Measurements from ENCODE around the gene SPACA1. TPM values are rescaled to one million over a fixed set of nuclear protein-coding genes. Genes with fewer than 3 reads are reported as not detected.
"Not testable (repeated sequence)": the region's sequence is repeated elsewhere in the genome, so short reads cannot be mapped to it uniquely, and the experiment has no call there.

SPACA1 gene
- not detected in 2 replicates for total RNA-seq

GRCh38 chr6:88047510-88048150 is at the start of gene SPACA1:
TSS of gene SPACA1 (plus strand) at chr6:88047841. CDS start at chr6:88047906, 65 bp downstream.
- intact Hi-C loops (cut with micrococcal nuclease), result no loop called here

GRCh38 chr6:88000713-88001112 is 46.9 kb upstream of the SPACA1 start:
- intact Hi-C loops (cut with micrococcal nuclease), result no loop called here

GRCh38 chr6:88001279-88001678 is 46.4 kb upstream of the SPACA1 start:
- intact Hi-C loops (cut with micrococcal nuclease), result not testable (repeated sequence)

- intact Hi-C loops (cut with micrococcal nuclease), result no loop called here
Measured at GRCh38 chr6:88004707-88005106, 42.9 kb upstream of the SPACA1 start.

GRCh38 chr6:88006557-88006956 is 41.1 kb upstream of the SPACA1 start:
- intact Hi-C loops (cut with micrococcal nuclease), result no loop called here

GRCh38 chr6:88008411-88008810 is 39.2 kb upstream of the SPACA1 start:
- intact Hi-C loops (cut with micrococcal nuclease), result no loop called here

- intact Hi-C loops (cut with micrococcal nuclease), result no loop called here
Measured at GRCh38 chr6:88008831-88009231, 38.8 kb upstream of the SPACA1 start.

- intact Hi-C loops (cut with micrococcal nuclease), result loop anchor here (10.0 kb wide), 1 partner anchor 178 kb away; no protein-coding TSS in a partner anchor
Measured at GRCh38 chr6:88013015-88013414, 34.6 kb upstream of the SPACA1 start.

- intact Hi-C loops (cut with micrococcal nuclease), result loop anchor here (10.0 kb wide), 1 partner anchor 179 kb away; no protein-coding TSS in a partner anchor
Measured at GRCh38 chr6:88013554-88013953, 34.1 kb upstream of the SPACA1 start.

GRCh38 chr6:88020439-88020838 is 27.2 kb upstream of the SPACA1 start:
- intact Hi-C loops (cut with micrococcal nuclease), result no loop called here

GRCh38 chr6:88024696-88025095 is 22.9 kb upstream of the SPACA1 start:
- intact Hi-C loops (cut with micrococcal nuclease), result no loop called here

GRCh38 chr6:88031550-88031949 is 16.1 kb upstream of the SPACA1 start:
- intact Hi-C loops (cut with micrococcal nuclease), result no loop called here

- intact Hi-C loops (cut with micrococcal nuclease), result no loop called here
Measured at GRCh38 chr6:88044530-88044929, 3.1 kb upstream of the SPACA1 start.

- intact Hi-C loops (cut with micrococcal nuclease), result no loop called here
Measured at GRCh38 chr6:88045521-88046136, 2.0 kb upstream of the SPACA1 start.

GRCh38 chr6:88048578-88048977 is 937 bp downstream of the SPACA1 start:
- intact Hi-C loops (cut with micrococcal nuclease), result no loop called here

GRCh38 chr6:88050140-88050818 is 2.6 kb downstream of the SPACA1 start:
- intact Hi-C loops (cut with micrococcal nuclease), result no loop called here

- intact Hi-C loops (cut with micrococcal nuclease), result no loop called here
Measured at GRCh38 chr6:88059191-88059590, 11.6 kb downstream of the SPACA1 start.

GRCh38 chr6:88062376-88062775 is 14.7 kb downstream of the SPACA1 start:
- intact Hi-C loops (cut with micrococcal nuclease), result no loop called here

- intact Hi-C loops (cut with micrococcal nuclease), result no loop called here
Measured at GRCh38 chr6:88072462-88072861, 24.8 kb downstream of the SPACA1 start.

- intact Hi-C loops (cut with micrococcal nuclease), result no loop called here
Measured at GRCh38 chr6:88074791-88075190, 27.1 kb downstream of the SPACA1 start.

GRCh38 chr6:88077305-88077704 is 29.7 kb downstream of the SPACA1 start:
- intact Hi-C loops (cut with micrococcal nuclease), result no loop called here

- intact Hi-C loops (cut with micrococcal nuclease), result no loop called here
Measured at GRCh38 chr6:88086792-88087191, 39.2 kb downstream of the SPACA1 start.
